Femur (tissue), 1 donor: Measurements from ENCODE around the gene KCNK7.

Source experiments
- DNase-seq: peaks from one replicate; pipeline ENCODE4 v3.0.0-alpha.2; 2017

The KCNK7 gene

DNA sequence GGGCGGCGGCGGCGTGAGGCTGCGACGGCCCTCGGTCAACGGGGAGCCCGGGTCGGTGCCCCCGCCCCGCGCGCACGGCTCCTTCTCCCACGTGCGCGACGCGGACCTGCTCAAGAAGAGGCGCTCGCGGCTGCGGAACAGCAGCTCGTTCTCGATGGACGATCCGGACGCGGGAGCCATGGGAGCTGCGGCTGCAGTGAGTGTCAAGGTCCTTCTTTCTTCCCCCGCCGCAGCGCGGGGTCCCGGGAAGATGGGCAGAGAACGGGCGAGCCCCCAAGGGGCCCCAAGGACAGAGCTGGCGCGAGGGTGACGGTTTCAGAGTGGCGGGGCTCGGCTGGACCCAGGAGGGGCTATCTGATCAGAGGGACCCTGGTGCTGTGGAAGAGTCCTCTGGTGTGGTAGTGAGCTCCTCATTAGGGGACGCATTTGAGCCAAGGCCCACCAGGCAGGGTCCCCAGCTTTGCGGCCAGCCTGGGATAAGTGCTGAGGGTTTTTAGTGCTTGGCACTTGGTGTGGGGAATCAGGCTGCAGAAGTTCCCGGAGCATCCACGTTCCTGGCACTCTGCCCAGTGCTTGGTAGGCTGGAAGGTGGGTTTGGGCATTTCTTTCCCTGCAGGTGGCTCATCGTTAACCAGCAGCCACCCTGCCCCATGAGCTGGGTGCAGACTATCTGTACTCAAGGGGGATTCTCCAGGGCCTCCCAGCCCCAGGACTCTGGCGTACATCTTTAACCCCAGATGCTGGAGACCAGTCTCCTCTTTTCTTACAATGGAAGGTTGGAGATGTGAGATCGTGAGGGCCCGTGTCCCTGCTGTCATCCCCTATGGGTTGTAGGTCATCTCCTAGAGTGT, 10.0 kb downstream of the KCNK7 start:
- DNase-seq: no peak

DNA sequence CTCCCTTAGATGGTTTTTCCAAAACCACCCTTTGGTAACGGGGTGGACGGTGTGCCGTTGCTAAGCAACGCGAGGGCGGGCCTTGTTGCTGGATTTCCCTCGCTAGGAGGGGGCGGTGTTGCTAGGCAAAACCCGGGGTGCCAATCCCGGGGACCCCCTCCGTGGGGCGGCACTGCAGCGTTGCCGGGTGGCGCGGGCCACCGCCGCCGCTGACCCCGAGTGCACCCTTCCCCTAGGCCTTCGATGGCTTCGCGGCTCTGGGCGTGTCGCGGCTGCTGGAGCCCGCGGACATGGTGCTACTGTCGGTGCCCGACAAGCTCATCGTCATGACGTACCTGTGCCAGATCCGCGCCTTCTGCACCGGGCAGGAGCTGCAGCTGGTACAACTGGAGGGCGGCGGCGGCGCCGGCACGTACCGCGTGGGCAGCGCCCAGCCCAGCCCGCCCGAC, 10.9 kb downstream of the KCNK7 start:
- peak; percentile 55 for DNase-seq

DNA sequence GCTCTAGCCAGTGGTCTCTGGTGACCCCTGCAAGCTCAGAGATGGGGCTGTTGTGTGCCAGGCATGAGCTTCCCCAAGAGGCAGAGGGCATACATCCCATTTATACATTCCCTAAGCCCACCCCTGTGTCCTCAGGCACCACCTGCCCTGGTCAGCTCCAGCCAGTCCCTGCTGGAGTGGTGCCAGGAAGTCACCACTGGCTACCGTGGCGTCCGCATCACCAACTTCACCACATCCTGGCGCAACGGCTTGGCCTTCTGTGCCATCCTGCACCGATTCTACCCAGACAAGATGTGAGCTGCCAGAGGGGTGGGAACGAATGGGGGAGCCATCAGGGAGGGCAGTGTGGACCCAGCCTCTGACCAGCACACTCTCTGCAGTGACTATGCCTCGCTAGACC, 11.5 kb downstream of the KCNK7 start:
- DNase-seq: no peak

DNA sequence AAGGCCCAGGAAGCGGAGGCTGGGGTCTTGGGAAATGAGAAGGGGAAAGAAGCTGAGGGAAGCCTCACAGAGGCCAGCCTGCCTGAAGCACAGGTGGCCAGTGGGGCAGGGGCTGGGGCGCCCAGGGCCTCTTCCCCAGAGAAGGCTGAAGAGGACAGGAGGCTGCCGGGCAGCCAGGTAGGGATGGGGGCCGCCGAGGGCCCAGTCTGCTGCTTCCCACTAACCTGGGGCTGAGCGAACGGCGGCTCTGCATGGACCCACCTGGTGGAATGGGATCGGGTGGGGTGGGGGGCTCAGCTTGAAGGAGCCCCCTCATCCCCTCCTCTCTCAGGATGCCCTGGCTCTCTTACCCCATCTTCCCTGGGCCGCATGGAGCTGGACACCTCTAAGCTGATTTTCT, 12.0 kb downstream of the KCNK7 start:
- DNase-seq: no peak

DNA sequence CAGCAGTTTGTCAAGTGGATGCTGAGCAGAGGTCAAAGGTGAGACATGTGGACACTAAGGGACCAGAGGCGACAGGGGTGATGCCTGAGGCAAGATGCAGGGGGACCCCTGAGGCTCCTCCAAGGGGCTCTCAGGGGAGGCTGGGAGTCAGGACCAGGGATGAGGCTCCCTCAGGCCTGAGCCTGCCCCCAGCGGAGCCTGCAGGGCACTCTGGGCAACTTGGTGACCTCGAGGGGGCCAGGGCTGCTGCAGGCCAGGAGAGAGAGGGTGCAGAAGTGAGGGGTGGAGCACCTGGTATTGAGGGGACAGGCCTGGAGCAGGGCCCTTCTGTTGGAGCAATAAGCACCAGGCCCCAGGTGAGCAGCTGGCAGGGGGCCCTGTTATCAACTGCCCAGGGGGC, 13.7 kb downstream of the KCNK7 start:
- DNase-seq: no peak

DNA sequence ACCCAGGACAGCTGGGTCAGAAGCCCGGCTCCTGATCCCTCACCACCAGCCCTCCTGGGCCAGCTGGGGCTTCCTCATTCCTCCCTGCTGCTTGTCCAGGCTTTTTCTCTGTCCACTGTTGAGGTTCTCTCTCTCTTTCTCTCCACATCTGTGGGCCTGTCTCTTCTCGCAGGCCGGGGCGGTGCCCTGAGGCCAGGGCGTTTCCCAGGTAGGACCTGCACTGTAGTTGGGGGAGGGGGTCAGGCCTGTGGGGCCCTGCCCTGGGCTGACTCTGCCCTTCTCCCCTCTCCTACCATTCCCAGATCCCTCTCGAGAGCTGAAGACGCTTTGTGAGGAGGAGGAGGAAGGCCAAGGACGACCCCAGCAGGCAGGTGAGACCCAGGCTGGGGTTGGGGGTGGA, 14.8 kb downstream of the KCNK7 start:
- DNase-seq: no peak

DNA sequence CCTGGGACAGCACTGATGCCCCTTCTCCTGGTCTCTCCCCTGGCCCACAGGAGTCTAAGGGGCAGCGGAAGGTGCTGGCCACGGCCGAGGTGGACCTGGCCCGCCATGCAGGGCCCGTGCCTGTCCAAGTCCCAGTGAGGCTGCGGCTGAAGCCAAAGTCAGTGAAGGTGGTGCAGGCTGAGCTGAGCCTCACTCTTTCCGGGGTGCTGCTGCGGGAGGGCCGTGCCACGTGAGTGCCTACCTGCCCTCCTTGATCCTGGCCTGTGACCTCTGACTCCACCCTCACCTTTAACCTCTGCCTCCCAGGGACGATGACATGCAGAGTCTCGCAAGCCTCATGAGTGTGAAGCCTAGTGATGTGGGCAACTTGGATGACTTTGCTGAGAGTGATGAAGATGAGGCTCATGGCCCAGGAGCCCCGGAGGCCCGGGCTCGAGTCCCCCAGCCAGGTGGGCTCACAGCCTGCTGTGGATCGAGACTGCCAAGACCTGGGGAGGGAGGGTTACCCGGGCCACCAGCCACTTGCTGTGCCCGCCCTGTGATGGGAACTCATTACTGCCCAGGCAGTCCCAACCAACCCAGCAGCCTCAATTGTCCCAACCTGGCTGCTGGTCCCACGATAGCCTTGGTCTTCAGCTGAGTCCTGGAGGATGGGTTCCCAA, 15.4 kb downstream of the KCNK7 start:
- DNase-seq: no peak

DNA sequence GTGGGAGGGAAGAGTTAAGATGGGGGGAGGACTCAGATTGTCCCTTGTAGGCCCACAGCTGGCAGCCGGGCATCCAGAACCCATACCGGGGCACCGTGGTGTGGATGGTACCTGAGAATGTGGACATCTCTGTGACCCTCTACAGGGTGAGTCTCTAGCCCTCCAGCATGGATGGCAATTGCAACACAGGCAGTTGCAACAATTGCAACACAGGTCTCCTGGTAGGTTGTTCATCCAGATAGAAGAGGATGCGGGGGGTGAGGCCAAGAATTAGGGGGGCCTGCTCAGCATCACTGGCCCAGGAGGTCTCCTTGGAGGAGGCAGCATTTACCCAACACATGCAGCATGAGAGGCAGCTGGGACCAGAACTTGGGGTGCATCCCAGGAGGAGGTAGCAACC, 16.3 kb downstream of the KCNK7 start:
- no peak for DNase-seq

DNA sequence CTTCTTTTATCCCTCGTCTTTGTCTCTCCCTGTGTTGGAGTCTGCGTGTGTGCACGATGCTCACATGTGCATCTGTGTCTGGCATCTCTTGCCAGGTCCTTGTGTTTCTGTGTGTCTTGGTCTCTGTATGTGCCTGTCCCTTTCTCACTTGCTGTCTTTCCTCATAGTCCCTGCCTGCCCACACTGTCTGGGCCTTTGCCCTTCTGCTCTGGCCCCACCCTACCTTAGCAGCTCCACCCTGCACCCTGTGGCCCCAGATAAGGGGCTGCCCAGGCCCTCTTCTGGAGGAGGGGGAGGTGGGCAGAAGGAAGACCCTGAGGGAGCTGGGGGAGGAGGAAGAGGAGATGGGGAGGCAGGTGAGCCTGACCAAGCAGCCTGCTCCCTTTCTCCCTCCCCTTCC, 16.9 kb downstream of the KCNK7 start:
- no peak for DNase-seq

DNA sequence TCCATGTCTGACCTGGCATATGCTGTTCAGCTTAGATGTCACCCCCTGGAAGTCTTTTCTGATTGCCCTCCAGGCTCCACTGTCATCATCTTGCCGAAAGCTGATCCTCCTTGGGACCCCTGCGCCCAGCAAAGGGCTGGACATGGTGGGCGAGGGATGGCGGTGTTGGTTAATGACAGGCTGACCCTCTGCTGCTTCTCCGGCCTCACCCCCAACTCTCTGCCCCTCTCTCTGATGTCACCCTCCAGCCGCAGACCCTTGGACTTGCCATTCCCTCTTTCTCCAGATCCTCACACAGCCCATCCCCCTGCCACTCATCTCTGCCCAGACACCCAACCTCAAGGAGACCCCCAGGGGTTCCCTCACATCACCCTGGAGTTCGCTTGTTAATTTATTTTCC, 17.5 kb downstream of the KCNK7 start:
- DNase-seq: no peak

DNA sequence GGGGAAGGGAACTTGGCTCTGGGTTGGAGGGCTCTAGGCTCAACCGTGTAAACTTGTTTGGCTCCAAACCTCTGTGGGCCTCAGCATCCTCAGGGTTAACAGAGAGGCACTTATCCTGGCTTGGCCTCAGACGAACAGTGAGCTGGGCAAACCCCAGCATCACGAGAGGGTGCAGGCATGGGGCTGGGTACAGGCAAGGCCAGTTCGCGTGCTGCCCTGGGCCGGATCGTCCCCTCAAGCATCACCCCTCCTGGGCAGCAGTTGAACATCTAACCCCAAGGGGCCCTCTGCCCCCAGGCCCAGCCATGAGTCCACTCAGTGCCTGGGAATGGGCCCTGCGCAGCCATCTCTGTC, 17.9 kb downstream of the KCNK7 start:
- no peak for DNase-seq

DNA sequence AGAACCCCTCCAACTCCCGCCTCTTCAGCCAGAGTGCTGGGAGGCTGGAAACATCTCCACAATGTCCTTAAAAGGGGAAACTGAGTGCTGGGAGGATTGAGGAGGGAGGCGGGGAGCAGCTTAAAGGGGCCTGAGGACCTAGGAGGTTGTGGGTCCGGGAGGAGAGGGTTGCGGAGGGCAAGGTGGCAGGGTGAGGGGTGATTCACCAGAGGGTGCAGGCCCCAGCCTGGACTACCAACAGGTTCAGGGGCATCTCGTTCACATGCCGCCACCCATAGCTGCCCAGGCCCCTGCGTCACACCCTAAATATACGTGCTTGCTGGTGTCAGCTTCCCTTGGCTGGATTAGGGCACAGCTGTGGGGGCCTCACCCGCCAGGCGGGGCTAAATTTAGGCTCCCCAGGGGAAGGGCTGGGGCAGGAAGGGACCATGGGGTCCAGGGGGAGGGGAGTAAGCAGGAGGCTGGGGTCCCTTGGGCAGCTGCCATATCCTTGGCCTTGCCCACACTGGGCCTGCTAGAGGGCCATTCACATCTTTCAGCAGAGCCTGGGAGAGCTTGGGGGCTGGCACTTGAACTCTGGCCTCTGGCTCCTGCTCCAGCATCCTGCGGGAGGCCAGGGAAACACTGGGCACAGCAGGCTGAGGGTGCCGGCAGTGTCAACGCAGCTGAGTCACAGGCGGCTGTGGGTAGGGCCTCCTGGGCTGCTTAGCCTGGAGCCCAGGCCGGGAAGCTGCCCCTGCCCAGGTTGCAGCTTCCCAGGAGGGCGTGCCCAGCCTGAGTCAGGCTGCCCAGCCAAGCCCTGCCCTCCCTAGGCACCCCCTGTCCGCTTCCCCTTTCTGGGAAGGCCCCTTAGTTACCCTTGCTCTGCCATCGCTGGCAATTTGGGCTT, 18.5 kb downstream of the KCNK7 start:
- peak; percentile 85 for DNase-seq

DNA sequence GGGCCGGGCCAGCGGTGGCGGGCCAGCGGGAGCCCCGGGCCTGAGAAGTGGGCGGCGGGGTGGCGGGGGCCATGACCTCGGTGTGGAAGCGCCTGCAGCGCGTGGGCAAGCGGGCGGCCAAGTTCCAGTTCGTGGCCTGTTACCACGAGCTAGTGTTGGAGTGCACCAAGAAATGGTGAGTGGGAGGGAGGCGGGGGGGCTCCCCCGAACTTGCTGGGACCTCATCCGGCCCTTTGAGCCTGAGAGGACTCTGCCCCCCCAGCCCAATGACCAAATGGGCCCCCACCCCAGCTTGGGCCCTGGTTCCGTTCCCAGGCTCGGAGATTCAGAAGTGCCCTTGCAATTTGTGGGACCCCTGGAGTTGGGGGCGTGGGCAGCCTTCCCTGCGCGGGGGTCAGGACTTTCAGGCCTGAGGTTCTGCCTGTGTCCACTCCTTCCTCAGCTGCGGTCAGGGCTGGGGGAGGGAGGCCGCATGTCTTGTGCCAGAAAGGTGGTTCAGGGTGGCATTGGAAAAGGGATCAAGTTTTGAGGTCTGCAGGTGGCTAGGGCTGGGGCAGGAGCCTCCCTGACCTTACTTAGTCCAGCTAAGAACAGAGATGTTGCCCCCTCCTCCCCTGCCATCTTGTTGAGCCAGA, 19.3 kb downstream of the KCNK7 start:
- no peak for DNase-seq

DNA sequence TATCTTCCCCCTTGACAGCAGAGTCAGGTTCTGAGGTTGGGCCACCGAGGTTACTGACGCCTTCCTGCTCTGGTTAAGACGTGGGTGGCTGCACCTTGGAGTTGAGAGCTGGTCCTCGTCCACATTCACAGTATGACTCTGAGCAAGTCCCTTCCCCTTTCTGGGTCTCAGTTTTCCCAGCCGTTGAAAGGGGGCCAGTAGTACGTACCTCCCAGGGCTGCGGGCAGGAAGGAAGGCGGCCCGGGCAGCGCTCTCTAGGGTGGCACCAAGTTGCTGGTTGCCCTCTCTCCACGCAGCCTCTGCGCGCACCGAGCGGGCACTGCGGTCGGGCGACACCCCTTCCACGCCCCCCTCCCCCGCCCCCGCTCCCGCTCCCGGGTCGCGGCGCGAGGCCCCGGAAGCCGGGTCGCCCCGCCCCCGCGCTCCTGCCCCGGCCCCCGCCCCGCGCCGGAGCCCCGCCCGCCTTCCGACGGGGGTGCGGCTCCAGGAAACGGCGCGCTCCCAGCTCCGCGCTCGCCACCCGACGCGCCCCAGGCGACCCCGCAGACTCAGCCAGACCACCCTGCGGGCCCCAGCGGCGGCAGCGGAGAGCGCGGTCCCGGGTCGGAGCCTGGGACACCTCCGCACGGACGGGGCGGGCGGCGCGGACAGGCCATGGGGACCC, 19.9 kb downstream of the KCNK7 start, which contains the start of gene EHBP1L1:
EHBP1L1 (plus strand) TSS at position 486 of the 664 bp plus-strand sequence. CDS start 250 bp downstream, outside the sequence.
- peak; percentile 78 for DNase-seq

DNA sequence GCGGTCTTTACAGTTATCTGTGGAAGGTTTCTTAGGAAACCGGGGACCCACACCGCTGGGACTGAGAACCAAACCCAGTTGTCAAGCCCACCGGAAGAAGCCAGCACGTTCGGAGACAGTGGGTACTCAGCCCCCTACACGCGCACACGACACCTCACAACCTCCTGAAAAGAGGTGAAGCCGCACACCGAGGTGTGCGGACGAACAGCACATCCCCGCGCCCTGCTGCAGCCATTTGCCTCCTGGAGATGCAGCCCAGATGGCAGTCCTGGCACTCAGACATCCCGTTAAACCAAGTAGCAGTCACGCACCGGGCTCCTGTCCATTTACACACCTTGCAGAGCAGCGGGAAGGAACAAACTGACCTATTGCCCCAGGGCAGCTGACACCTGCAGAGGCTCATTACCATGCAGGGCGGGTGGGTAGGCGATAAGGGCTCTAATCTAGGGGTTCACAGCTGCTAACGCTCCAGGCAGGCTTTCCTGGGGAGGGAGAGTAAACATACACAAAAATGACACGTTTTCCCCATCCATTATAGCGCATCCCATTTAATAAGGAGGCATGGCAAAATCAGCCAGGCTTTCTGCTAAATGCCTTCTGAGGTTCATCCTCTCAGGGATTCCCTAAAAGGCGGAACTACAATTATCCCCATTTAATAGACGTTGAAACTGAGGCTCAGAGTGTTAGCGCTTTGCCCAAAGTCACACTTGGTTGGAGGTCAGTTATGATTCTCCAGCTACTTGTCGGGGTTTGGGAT, 20.6 kb downstream of the KCNK7 start:
- no peak for DNase-seq

DNA sequence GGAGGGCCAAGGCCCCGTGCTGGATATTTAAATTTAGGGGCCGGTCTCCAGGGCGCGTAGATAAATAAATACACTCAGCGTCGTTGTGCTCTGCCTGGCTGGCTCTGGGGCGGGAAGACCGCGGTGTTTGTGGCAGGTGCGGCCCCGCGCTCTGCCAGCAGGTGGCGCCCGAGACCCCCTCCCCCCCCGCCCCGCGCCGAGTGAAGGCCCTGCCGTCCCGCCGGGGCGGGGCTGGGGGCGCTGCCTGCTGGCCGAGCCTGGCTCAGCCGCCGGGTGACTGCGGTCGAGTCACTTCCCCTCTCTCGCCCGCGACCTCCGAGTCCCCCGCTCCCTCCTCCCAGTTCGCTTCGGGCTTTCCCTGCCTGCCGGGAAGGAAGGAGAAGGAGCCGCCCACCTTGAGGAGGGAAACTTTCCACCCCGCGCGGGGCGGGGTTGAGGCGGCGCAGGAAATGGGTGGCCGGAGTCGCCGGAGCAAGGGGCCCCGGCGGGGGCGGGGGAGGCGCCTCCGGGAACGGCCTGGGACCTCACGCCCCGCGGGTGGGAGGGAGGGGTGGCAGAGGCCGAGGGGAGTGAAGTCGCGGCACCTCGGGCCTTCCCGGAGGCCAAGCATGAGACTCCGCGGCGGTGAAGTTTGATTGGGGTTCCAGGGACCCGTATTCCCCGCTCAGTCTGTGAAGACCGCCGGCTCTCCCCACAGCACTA, 21.3 kb downstream of the KCNK7 start:
- DNase-seq: peak; percentile 97

DNA sequence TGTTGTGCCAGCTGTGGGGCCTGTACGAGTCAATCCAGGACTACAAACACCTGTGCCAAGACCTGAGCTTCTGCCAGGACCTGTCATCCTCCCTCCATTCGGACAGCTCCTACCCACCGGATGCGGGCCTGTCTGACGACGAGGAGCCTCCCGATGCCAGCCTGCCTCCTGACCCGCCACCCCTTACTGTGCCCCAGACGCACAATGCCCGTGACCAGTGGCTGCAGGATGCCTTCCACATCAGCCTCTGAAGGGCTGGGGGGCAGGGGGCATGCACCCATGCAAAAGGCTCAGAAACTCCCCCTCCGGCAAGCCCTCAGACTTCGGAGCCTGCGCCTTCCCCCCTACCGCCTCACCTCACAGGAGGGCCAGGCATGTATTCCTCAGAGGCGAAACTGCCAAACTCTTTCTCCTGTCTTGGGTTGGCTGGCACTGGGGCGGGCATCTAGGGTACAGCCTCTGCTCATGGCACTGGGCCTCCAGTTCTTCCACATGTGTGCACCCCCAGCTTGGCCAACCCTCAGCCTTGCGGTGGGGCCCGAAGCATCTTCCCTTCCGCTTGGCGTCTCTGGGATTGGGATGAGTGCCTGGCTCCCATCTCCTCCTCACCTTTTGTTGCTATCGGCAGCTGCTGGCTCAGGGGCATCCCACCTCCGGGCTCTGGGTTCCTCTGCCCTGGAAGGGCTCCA, 22.1 kb downstream of the KCNK7 start:
- no peak for DNase-seq

DNA sequence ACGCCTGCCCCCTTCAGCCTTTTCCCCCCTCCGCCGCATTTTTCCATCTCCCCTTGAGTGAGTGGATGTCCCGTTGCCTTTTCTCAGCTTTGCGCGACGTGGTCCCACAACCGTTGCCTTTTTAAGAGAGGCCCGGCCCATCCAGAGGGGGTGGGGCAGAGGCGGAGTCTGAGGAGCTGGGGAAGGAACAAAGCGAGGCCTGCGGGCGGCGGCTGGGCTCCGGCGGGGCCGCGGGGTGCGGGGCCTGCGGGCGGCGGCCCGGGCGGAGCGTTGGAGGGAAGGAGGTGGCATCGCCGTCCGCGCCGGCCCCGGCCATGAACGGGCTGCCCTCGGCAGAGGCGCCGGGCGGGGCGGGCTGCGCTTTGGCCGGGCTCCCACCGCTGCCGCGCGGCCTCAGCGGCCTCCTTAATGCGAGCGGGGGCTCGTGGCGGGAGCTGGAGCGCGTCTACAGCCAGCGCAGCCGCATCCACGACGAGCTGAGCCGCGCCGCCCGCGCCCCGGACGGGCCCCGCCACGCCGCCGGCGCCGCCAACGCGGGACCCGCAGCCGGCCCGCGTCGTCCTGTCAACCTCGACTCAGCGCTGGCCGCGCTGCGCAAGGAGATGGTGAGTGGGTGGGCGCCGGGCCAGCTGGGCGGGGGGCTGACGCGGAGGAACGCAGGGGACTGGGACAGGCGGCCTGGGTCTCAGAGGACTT, 23.1 kb downstream of the KCNK7 start, which contains the start of gene FAM89B:
FAM89B (plus strand) TSS at position 183 of the 696 bp plus-strand sequence; CDS start at position 315, 132 bp downstream.
- peak; percentile 96 for DNase-seq

DNA sequence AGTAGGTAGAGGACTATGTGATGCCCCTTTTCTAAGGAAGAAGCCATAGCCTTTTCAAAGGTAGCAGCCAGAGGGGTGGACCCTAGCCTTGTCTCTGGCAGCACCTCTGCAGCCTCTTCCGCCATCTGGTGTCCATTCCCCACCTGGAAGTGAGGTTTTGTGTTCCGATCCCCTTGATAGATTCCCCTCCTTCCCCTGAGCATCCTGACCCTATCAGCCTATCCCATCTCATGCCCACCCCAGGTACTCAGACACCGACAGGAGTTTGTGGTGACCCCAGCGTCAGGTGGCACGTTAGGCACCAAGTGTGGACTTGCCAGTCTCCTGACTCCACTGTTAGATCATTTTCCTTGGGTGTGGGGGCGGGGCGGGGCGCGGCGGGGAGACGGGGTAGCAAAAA, 23.7 kb downstream of the KCNK7 start:
- no peak for DNase-seq
